Measurements from ENCODE around the gene ATG7. TPM values are rescaled to one million over a fixed set of nuclear protein-coding genes. Genes with fewer than 3 reads are reported as not detected.

The ATG7 gene
- total RNA-seq = 46.2 TPM

GRCh38 chr3:11271986-11272904, at the start of gene ATG7:
Gene ATG7, plus strand, starts transcription at chr3:11272397. Its CDS starts 26,299 bp downstream, at chr3:11298696.

Small RNAs within 50 kb of the gene (small RNA-seq; reads per million reads assigned to genes)
- gene AC022001.1 (ENCODE audit: low replicate concordance) = not detected
- gene AC026185.1 (ENCODE audit: low replicate concordance) = not detected
- not detected for gene AC083855.1 (ENCODE audit: low replicate concordance)

Other genes with a start within 250 kb of the ATG7 start
- gene HRH1, start 117.9 kb upstream of the ATG7 start, total RNA-seq = 4.3 TPM

All from metanephros (tissue), 2 donors.